HCT116 (cell line): ENCODE results near the gene AKAP13. TPM values are rescaled to one million over a fixed set of nuclear protein-coding genes. Genes with fewer than 3 reads are reported as not detected.

Source experiments
- ATAC-seq: fragments of 200-7000 bp; cut with Tn5 transposase; 2 replicates; pipeline ENCODE4 v1.9.1; 2020; ENCODE audit warnings: mild to moderate bottlenecking, moderate library complexity
- BruUV-seq: library from RNA; stranded (reverse); fragments of 400-500 nt; replicated peaks from 2 replicates; lab custom pipeline; 2021; lab: Mats Ljungman, UMichigan
- CTCF ChIA-PET: fragments of 300-600 bp; sonication (Branson Sonifier 250); formaldehyde crosslinking; loops from one replicate; lab custom pipeline; 2021; ENCODE audit warnings: antibody characterized with exemption; lab: Charles Lee
- POLR2A ChIA-PET: fragments of 300-600, 350-600 bp; sonication (Branson Sonifier 250); formaldehyde crosslinking; loops from one replicate; lab custom pipeline; 2021; ENCODE audit warnings: antibody characterized with exemption; lab: Charles Lee
- RAD21 ChIA-PET, 2 experiments: fragments of 300-600 bp; sonication (Branson Sonifier 250); formaldehyde crosslinking; loops; one replicate each; lab custom pipeline; 2023; ENCODE audit warnings: low total read pairs in 2 of 2; ENCODE audit not compliant: uncharacterized antibody in 2 of 2, unreplicated experiment in 2 of 2, low non-redundant PET in 1 of 2; lab: Charles Lee
- DNase-seq: peaks from one replicate; pipeline ENCODE4 v3.0.0-alpha.2; 2010; ENCODE audit warnings: low read depth, low spot score
- H2AFZ ChIP-seq: fragments of 200-600 bp; shearing (Covaris generic), sonication (generic); 2 replicates; pipeline ENCODE4 v1.6.1; 2017; ENCODE audit warnings: low read depth, mixed run types, mixed read lengths, antibody characterized with exemption, low read length; ENCODE audit not compliant: poor library complexity, severe bottlenecking
- H3K27ac ChIP-seq: 2 replicates; pipeline ENCODE4 v1.5.1; 2012; ENCODE audit warnings: low read depth, low read length
- H3K27me3 ChIP-seq: fragments of 200-600 bp; sonication (generic); 2 replicates; pipeline ENCODE4 v1.6.1; 2016; ENCODE audit warnings: mixed run types, low read length, mixed read lengths; ENCODE audit not compliant: insufficient read depth
- H3K36me3 ChIP-seq, 2 experiments: fragments of 200-500 bp in 1 of 2; fragments of 200-600 bp in 1 of 2; sonication (Bioruptor generic) in 1 of 2; sonication (generic) in 1 of 2; 2 replicates each; pipeline versions ENCODE4 v1.5.1 to v1.6.1; 2014 to 2016; ENCODE audit warnings: low read length in 2 of 2, inconsistent platforms in 1 of 2, mixed read lengths in 1 of 2, mixed run types in 1 of 2; ENCODE audit not compliant: insufficient read depth in 2 of 2, control insufficient read depth in 1 of 2
- H3K4me1 ChIP-seq, 2 experiments: fragments of 200-600 bp in 1 of 2; sonication (generic) in 1 of 2; 2 replicates each; pipeline versions ENCODE4 v1.5.1 to v1.6.1; 2012 to 2017; ENCODE audit warnings: low read length in 2 of 2, inconsistent platforms in 1 of 2, mild to moderate bottlenecking in 1 of 2, mixed read lengths in 1 of 2, mixed run types in 1 of 2, moderate library complexity in 1 of 2; ENCODE audit not compliant: insufficient read depth in 2 of 2, control insufficient read depth in 1 of 2
- H3K4me2 ChIP-seq: fragments of 200-600 bp; sonication (generic); 2 replicates; pipeline ENCODE4 v1.6.1; 2017; ENCODE audit warnings: mixed run types, low read length, mixed read lengths
- H3K4me3 ChIP-seq, 2 experiments: fragments of 200-600 bp in 1 of 2; sonication (generic) in 1 of 2; replicated peaks in 1 of 2; 2 replicates each; pipeline ENCODE4 v1.5.1; 2011 to 2016; ENCODE audit warnings: low read length in 2 of 2, control low read depth in 1 of 2, low read depth in 1 of 2, mild to moderate bottlenecking in 1 of 2, mixed read lengths in 1 of 2, mixed run types in 1 of 2
- H3K79me2 ChIP-seq: fragments of 200-600 bp; sonication (generic); 2 replicates; pipeline ENCODE4 v1.6.1; 2017; ENCODE audit warnings: mild to moderate bottlenecking, mixed run types, low read length, moderate library complexity, mixed read lengths; ENCODE audit not compliant: insufficient read depth
- H3K9ac ChIP-seq: fragments of 200-600 bp; sonication (generic); 2 replicates; pipeline ENCODE4 v1.6.1; 2016; ENCODE audit warnings: low read length, mixed read lengths
- H3K9me2 ChIP-seq: fragments of 200-600 bp; sonication (generic), shearing (Covaris generic); 2 replicates; pipeline ENCODE4 v1.6.1; 2017; ENCODE audit warnings: mixed run types, mild to moderate bottlenecking, moderate library complexity; ENCODE audit not compliant: insufficient read depth
- H3K9me3 ChIP-seq, 2 experiments: fragments of 200-500 bp in 1 of 2; fragments of 200-600 bp in 1 of 2; sonication (Bioruptor generic) in 1 of 2; sonication (generic) in 1 of 2; 2 replicates each; pipeline ENCODE4 v1.6.1; 2014 to 2017; ENCODE audit warnings: low read length in 2 of 2, mixed read lengths in 2 of 2, inconsistent platforms in 1 of 2, low read depth in 1 of 2, mild to moderate bottlenecking in 1 of 2, mixed run types in 1 of 2, moderate library complexity in 1 of 2; ENCODE audit not compliant: control insufficient read depth in 1 of 2, insufficient read depth in 1 of 2
- H4K20me1 ChIP-seq: fragments of 200-600 bp; sonication (generic), shearing (Covaris generic); 2 replicates; pipeline ENCODE4 v1.6.1; 2017; ENCODE audit warnings: mixed run types, mild to moderate bottlenecking, moderate library complexity; ENCODE audit not compliant: insufficient read depth
- CEBPB ChIP-seq: IDR thresholded peaks from 2 replicates; pipeline ENCODE4 v1.6.1; 2012; ENCODE audit warnings: low read depth
- EGR1 ChIP-seq: IDR thresholded peaks from 2 replicates; pipeline ENCODE4 v1.6.1; 2012; ENCODE audit warnings: low read depth
- ELF1 ChIP-seq: IDR thresholded peaks from 2 replicates; pipeline ENCODE4 v1.6.1; 2012; ENCODE audit warnings: low read depth, borderline replicate concordance
- EZH2phosphoT487 ChIP-seq: fragments of 200-600 bp; IDR thresholded peaks from 2 replicates; pipeline ENCODE4 v1.6.1; 2018; ENCODE audit warnings: antibody characterized with exemption, borderline replicate concordance
- FOSL1 ChIP-seq: IDR thresholded peaks from 2 replicates; pipeline ENCODE4 v1.6.1; 2012; ENCODE audit warnings: low read depth
- JUND ChIP-seq: IDR thresholded peaks from 2 replicates; pipeline ENCODE4 v1.6.1; 2012
- POLR2A ChIP-seq: IDR thresholded peaks from 2 replicates; pipeline ENCODE4 v1.7.0; 2011; ENCODE audit warnings: borderline replicate concordance; ENCODE audit not compliant: insufficient read depth, insufficient read length; ENCODE audit errors: extremely low read depth
- POLR2AphosphoS5 ChIP-seq: IDR thresholded peaks from 2 replicates; pipeline ENCODE4 v1.6.1; 2011; ENCODE audit warnings: mild to moderate bottlenecking, low read depth, low read length, moderate library complexity
- RAD21 ChIP-seq: IDR thresholded peaks from 2 replicates; pipeline ENCODE4 v1.6.1; 2012; ENCODE audit warnings: low read depth, mild to moderate bottlenecking
- SIN3A ChIP-seq: IDR thresholded peaks from 2 replicates; pipeline ENCODE4 v1.6.1; 2012; ENCODE audit warnings: low read depth
- SP1 ChIP-seq: IDR thresholded peaks from 2 replicates; pipeline ENCODE4 v1.6.1; 2012; ENCODE audit warnings: low read depth
- TCF7L2 ChIP-seq: IDR thresholded peaks from 2 replicates; pipeline ENCODE4 v1.7.0; 2011; ENCODE audit warnings: borderline replicate concordance, inconsistent platforms; ENCODE audit not compliant: insufficient read depth, insufficient read length; ENCODE audit errors: extremely low read depth
- YY1 ChIP-seq: IDR thresholded peaks from 2 replicates; pipeline ENCODE4 v1.6.1; 2011; ENCODE audit warnings: low read length, low read depth, moderate library complexity, mild to moderate bottlenecking; ENCODE audit not compliant: insufficient replicate concordance; ENCODE audit errors: extremely low read depth
- ZFX ChIP-seq: fragments of 450-650 bp; IDR thresholded peaks from 2 replicates; pipeline ENCODE4 v1.6.1; 2017
- ZNF274 ChIP-seq: fragments of 200-500 bp; sonication (Bioruptor generic); IDR thresholded peaks from 2 replicates; pipeline ENCODE4 v1.6.1; 2014; ENCODE audit warnings: mild to moderate bottlenecking, low read depth, low read length, inconsistent platforms
- intact Hi-C: fragments of 100-400 bp; cut with micrococcal nuclease; formaldehyde crosslinking; loops from 2 replicates; pipeline ENCODE4 v1.10.0; 2022
- total RNA-seq: library from RNA; stranded (reverse); gene quantifications from one replicate; pipeline ENCODE4 v1.2.1, GENCODE V29; 2021; ENCODE audit not compliant: unreplicated experiment
- TF ChIP-seq, protein P1 (sequence below): IDR thresholded peaks from 2 replicates; pipeline ENCODE4 v1.6.1; 2012
- TF ChIP-seq, protein P2 (sequence below): IDR thresholded peaks from 2 replicates; pipeline ENCODE4 v1.6.1; 2012; ENCODE audit warnings: low read depth
- TF ChIP-seq, protein P3 (sequence below), 3 experiments: fragments of 200-600 bp in 1 of 3; sonication (generic) in 1 of 3; IDR thresholded peaks in 2 of 3; conservative IDR thresholded peaks in 1 of 3; 2 replicates each; pipeline ENCODE4 v1.5.1; 2012 to 2017; ENCODE audit warnings: low read depth in 2 of 3, low read length in 2 of 3, antibody characterized with exemption in 1 of 3, borderline replicate concordance in 1 of 3, control low read depth in 1 of 3, mild to moderate bottlenecking in 1 of 3, mixed read lengths in 1 of 3, mixed run types in 1 of 3, moderate library complexity in 1 of 3; ENCODE audit not compliant: insufficient read depth in 1 of 3
- TF ChIP-seq, protein P4 (sequence below): IDR thresholded peaks from 2 replicates; pipeline ENCODE4 v1.6.1; 2012

Gene AKAP13
- total RNA-seq, 1 experiment from 2014 or later = 43.1 TPM

DNA sequence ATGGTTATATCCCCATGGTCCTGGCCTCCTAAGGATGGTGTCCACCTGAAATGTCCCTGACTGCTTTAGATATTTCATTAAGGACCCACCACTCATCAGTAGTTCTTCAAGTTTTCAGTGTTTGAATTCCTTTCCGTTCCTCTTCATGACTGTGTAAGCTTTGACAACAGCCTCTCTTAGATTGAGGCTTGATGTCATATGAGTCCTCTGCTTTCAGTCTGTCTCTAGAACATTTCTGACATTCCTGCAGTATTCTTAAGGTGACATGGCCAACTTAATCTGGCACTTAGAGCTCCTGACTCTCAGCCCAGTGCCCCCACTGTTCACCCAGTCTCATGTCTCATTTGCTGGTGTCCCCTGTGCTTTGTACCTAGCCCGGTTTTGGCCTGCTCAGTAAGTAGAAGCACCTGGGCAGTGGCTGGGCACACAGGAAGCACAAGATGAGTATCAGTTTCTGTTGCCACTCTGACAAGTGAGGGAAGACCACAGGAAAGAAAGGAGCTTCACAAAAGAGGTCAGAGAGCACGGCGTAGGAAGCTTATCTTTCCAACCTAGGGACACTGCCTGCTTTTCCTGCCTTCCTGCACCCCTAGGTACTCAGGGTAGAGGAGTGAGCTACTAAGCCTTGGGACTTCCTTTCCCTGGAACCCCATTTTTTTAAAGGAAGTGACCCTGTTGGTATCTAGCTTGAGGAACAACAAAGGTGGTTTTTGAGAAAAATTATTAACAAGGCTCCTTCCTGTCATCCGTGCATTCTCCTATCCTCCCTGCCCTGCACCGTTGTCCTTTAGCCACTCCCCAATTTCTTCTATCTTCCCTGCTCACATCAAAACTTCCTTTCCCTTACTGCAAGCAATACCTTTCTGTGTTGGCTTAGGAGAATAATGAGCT, 311.2 kb downstream of the AKAP13 start:
- Histone ChIP-seq H3K9ac (no peak overlapping the region), H3K27ac (no peak overlapping the region), H3K9me3 (no peaks in the 10 kb centered on the region), H3K4me1 (no peaks in the 10 kb centered on the region), H4K20me1 (no peaks in the 10 kb centered on the region), H3K4me2 (no peak overlapping the region), H2AFZ (no peak overlapping the region), H3K79me2 (no peaks in the 10 kb centered on the region), H3K36me3 (peaks cover 0 to 15% of the 10 kb centered on the region in 2 experiments; a peak in 2 of 4 replicates), H3K4me3 (no peak overlapping the region), H3K27me3 (no peaks in the 10 kb centered on the region), H3K9me2 (no peaks in the 10 kb centered on the region)
- ChIA-PET CTCF (no interaction called here), RAD21 (no interaction called here), POLR2A (no interaction called here)
- intact Hi-C loops = no loop called here
- BruUV-seq = no TSS peak
- ATAC-seq (no peak), DNase-seq (no peak)
- TF ChIP-seq JUND (no peak), EGR1 (no peak), SIN3A (no peak), POLR2A (no peak), CEBPB (no peak), ELF1 (no peak), TCF7L2 (no peak), YY1 (no peak), EZH2phosphoT487 (no peak), FOSL1 (no peak), ZNF274 (no peak), RAD21 (no peak), SP1 (no peak), ZFX (no peak), POLR2AphosphoS5 (no peak)
- TF ChIP-seq, protein P1, sequence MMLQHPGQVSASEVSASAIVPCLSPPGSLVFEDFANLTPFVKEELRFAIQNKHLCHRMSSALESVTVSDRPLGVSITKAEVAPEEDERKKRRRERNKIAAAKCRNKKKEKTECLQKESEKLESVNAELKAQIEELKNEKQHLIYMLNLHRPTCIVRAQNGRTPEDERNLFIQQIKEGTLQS = no peak
- TF ChIP-seq, protein P2, sequence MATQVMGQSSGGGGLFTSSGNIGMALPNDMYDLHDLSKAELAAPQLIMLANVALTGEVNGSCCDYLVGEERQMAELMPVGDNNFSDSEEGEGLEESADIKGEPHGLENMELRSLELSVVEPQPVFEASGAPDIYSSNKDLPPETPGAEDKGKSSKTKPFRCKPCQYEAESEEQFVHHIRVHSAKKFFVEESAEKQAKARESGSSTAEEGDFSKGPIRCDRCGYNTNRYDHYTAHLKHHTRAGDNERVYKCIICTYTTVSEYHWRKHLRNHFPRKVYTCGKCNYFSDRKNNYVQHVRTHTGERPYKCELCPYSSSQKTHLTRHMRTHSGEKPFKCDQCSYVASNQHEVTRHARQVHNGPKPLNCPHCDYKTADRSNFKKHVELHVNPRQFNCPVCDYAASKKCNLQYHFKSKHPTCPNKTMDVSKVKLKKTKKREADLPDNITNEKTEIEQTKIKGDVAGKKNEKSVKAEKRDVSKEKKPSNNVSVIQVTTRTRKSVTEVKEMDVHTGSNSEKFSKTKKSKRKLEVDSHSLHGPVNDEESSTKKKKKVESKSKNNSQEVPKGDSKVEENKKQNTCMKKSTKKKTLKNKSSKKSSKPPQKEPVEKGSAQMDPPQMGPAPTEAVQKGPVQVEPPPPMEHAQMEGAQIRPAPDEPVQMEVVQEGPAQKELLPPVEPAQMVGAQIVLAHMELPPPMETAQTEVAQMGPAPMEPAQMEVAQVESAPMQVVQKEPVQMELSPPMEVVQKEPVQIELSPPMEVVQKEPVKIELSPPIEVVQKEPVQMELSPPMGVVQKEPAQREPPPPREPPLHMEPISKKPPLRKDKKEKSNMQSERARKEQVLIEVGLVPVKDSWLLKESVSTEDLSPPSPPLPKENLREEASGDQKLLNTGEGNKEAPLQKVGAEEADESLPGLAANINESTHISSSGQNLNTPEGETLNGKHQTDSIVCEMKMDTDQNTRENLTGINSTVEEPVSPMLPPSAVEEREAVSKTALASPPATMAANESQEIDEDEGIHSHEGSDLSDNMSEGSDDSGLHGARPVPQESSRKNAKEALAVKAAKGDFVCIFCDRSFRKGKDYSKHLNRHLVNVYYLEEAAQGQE = no peak
- TF ChIP-seq, protein P3, sequence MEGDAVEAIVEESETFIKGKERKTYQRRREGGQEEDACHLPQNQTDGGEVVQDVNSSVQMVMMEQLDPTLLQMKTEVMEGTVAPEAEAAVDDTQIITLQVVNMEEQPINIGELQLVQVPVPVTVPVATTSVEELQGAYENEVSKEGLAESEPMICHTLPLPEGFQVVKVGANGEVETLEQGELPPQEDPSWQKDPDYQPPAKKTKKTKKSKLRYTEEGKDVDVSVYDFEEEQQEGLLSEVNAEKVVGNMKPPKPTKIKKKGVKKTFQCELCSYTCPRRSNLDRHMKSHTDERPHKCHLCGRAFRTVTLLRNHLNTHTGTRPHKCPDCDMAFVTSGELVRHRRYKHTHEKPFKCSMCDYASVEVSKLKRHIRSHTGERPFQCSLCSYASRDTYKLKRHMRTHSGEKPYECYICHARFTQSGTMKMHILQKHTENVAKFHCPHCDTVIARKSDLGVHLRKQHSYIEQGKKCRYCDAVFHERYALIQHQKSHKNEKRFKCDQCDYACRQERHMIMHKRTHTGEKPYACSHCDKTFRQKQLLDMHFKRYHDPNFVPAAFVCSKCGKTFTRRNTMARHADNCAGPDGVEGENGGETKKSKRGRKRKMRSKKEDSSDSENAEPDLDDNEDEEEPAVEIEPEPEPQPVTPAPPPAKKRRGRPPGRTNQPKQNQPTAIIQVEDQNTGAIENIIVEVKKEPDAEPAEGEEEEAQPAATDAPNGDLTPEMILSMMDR (IDR thresholded peaks at IDR 0.05 in 2 of 3, conservative IDR thresholded peaks at IDR 0.05 in 1 of 3; ENCODE audit: borderline replicate concordance in 1 of 3, insufficient read depth in 1 of 3, low read depth in 2 of 3, low read length in 2 of 3) = no peak
- TF ChIP-seq, protein P4, sequence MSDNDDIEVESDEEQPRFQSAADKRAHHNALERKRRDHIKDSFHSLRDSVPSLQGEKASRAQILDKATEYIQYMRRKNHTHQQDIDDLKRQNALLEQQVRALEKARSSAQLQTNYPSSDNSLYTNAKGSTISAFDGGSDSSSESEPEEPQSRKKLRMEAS = no peak
